DND-41 (cell line): ENCODE measurements around the gene CYBA.

ENCODE experiments used
- EZH2 ChIP-seq: IDR thresholded peaks from 3 replicates; pipeline ENCODE4 v1.6.1; 2012; ENCODE audit warnings: borderline replicate concordance, low read depth, mild to moderate bottlenecking, moderate library complexity, low read length, inconsistent platforms; ENCODE audit not compliant: severe bottlenecking
- TF ChIP-seq, protein P1 (sequence below): IDR thresholded peaks from 2 replicates; pipeline ENCODE4 v1.5.1; 2012; ENCODE audit warnings: borderline replicate concordance, low read length, moderate library complexity, mild to moderate bottlenecking; ENCODE audit not compliant: poor library complexity, severe bottlenecking; ENCODE audit errors: extremely low read depth

DNA sequence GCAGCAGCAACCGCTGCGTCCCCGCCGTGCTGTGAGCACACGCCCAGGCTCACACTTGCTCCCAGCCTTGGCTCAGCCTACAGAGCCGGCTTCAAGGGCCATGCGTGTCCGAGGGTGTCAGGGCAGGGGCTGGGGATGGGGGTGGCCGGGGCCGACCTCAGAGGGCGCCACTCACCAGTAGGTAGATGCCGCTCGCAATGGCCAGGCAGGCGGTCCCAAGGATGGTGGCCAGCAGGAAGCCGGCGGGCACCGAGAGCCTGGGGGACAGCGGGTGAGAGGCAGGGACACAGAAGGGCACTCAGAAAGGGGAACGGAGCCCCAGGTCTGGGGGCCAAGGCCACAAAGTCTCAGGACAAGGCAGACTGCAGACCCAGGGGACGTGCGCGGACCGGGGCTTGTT, 4.9 kb downstream of the CYBA start:
- TF ChIP-seq, protein P1, sequence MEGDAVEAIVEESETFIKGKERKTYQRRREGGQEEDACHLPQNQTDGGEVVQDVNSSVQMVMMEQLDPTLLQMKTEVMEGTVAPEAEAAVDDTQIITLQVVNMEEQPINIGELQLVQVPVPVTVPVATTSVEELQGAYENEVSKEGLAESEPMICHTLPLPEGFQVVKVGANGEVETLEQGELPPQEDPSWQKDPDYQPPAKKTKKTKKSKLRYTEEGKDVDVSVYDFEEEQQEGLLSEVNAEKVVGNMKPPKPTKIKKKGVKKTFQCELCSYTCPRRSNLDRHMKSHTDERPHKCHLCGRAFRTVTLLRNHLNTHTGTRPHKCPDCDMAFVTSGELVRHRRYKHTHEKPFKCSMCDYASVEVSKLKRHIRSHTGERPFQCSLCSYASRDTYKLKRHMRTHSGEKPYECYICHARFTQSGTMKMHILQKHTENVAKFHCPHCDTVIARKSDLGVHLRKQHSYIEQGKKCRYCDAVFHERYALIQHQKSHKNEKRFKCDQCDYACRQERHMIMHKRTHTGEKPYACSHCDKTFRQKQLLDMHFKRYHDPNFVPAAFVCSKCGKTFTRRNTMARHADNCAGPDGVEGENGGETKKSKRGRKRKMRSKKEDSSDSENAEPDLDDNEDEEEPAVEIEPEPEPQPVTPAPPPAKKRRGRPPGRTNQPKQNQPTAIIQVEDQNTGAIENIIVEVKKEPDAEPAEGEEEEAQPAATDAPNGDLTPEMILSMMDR: no peak
- no peak for TF ChIP-seq EZH2
